ENCODE results near the gene CPLX3.

Gene CPLX3

DNA sequence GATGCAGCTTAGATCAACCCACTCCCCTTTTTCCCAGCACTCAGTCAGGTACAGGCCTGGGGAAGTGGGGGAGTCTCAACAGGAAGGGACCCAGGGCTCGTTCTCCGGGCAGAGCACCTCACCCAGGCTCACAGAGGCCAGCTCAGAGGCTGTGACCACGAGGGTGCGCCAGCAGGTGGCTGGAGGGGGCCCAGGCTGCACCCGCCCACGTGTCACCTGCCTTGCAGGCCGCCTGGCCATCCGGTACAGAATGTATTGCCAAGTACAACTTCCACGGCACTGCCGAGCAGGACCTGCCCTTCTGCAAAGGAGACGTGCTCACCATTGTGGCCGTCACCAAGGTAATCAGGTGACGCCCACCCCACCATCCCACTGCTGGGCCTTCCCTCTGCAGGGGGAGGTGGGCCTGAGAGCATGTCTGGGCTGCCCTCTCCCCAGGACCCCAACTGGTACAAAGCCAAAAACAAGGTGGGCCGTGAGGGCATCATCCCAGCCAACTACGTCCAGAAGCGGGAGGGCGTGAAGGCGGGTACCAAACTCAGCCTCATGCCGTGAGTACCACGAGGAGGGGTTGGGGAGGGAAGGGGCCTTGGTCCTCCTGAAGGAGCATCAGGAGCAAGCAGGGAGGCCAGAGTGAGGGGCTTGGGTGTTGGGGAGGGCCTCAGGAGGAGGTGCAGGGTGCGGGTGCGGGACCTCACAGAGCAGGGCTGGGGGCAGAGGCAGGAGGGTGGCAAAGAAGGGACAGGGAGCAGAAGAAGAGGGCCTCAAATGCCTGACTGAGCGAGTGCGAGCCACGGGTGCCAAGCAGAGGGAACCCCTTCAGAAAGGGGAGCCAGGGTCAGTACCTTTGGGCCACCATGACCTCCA lies 27.8 kb upstream of the CPLX3 start:
- Histone ChIP-seq H2BK120ac (ENCODE audit: insufficient read depth, low read length, poor library complexity) (no peak overlapping the region), H3K9ac (ENCODE audit: low read length) (no peak overlapping the region), H3K23ac (ENCODE audit: low read length) (no peak overlapping the region), H3K9me3 (ENCODE audit: insufficient read depth, low read depth, low read length) (no peaks in the 10 kb centered on the region), H3K4ac (ENCODE audit: low read depth, low read length) (no peak overlapping the region), H3K79me1 (ENCODE audit: low read length) (no peaks in the 10 kb centered on the region), H2BK12ac (ENCODE audit: low read length) (no peak overlapping the region), H2AK5ac (ENCODE audit: low read length) (no peak overlapping the region), H3K4me3 (ENCODE audit: low read depth, low read length) (no peak overlapping the region), H3K27ac (ENCODE audit: low read depth, low read length) (no peak overlapping the region), H3K14ac (ENCODE audit: low read length) (no peak overlapping the region), H2AFZ (ENCODE audit: insufficient read depth, low read length, poor library complexity) (no peak overlapping the region), H3K4me2 (ENCODE audit: low read length) (no peak overlapping the region), H3K4me1 (ENCODE audit: control insufficient read depth in 1 of 2, insufficient read depth in 2 of 2, low read length in 2 of 2) (no peaks in the 10 kb centered on the region), H3K18ac (ENCODE audit: low read length) (no peak overlapping the region), H4K12ac (ENCODE audit: low read depth, low read length) (no peak overlapping the region), H3K36me3 (ENCODE audit: control insufficient read depth in 1 of 2, insufficient read depth in 2 of 2, low read length in 2 of 2) (peaks cover 53 to 55% of the 10 kb centered on the region in 2 experiments), H3K27me3 (ENCODE audit: insufficient read depth, low read length) (no peaks in the 10 kb centered on the region), H2BK5ac (ENCODE audit: low read depth, low read length, poor library complexity) (no peak overlapping the region), H4K91ac (ENCODE audit: low read depth, low read length) (no peak overlapping the region), H4K8ac (ENCODE audit: low read depth, low read length) (no peak overlapping the region), H3K79me2 (ENCODE audit: control insufficient read depth, insufficient read depth, low read length, poor library complexity) (no peaks in the 10 kb centered on the region)
- WGBS (ENCODE audit: extremely low coverage, insufficient coverage, insufficient read length), result no CpG with 5 or more reads among the region's 25 CpGs
- no peak for DNase-seq

DNA sequence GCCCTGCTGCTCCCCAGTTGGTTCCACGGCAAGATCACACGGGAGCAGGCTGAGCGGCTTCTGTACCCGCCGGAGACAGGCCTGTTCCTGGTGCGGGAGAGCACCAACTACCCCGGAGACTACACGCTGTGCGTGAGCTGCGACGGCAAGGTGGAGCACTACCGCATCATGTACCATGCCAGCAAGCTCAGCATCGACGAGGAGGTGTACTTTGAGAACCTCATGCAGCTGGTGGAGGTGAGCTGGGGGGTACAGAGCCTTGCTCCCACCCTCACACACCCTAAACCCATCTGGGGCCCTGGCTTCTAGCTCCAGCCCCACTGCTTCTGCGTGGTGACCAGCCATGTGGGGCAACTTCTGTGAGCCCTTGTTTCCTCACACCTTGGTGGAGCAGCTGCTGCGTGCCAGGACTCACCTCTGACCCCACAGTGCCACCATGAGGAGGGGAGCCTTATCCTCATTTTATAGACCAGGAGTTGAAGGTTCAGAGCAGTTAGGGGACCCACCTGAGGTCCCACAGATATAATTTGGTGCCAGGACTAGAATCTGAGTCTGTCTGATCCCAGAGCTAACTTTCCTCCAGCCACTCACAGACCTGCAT lies 27.1 kb upstream of the CPLX3 start:
- no peak overlapping the region for H4K12ac ChIP-seq (ENCODE audit: low read depth, low read length)
- H3K36me3 ChIP-seq (ENCODE audit: control insufficient read depth in 1 of 2, insufficient read depth in 2 of 2, low read length in 2 of 2), result peaks cover 56 to 59% of the 10 kb centered on the region in 2 experiments
- H2AFZ ChIP-seq (ENCODE audit: insufficient read depth, low read length, poor library complexity), result no peak overlapping the region
- no peak overlapping the region for H3K4ac ChIP-seq (ENCODE audit: low read depth, low read length)
- H2AK5ac ChIP-seq (ENCODE audit: low read length), result no peak overlapping the region
- WGBS (ENCODE audit: extremely low coverage, insufficient coverage, insufficient read length), result no CpG with 5 or more reads among the region's 16 CpGs
- H2BK12ac ChIP-seq (ENCODE audit: low read length), result no peak overlapping the region
- H3K4me2 ChIP-seq (ENCODE audit: low read length), result no peak overlapping the region
- H3K9ac ChIP-seq (ENCODE audit: low read length), result no peak overlapping the region
- no peaks in the 10 kb centered on the region for H3K9me3 ChIP-seq (ENCODE audit: insufficient read depth, low read depth, low read length)
- no peak overlapping the region for H4K91ac ChIP-seq (ENCODE audit: low read depth, low read length)
- no peak overlapping the region for H3K27ac ChIP-seq (ENCODE audit: low read depth, low read length)
- H2BK5ac ChIP-seq (ENCODE audit: low read depth, low read length, poor library complexity), result no peak overlapping the region
- no peak for DNase-seq
- H3K79me1 ChIP-seq (ENCODE audit: low read length), result no peaks in the 10 kb centered on the region
- H3K27me3 ChIP-seq (ENCODE audit: insufficient read depth, low read length), result no peaks in the 10 kb centered on the region
- H3K4me1 ChIP-seq (ENCODE audit: control insufficient read depth in 1 of 2, insufficient read depth in 2 of 2, low read length in 2 of 2), result no peaks in the 10 kb centered on the region
- no peak overlapping the region for H4K8ac ChIP-seq (ENCODE audit: low read depth, low read length)
- H2BK120ac ChIP-seq (ENCODE audit: insufficient read depth, low read length, poor library complexity), result no peak overlapping the region
- no peak overlapping the region for H3K4me3 ChIP-seq (ENCODE audit: low read depth, low read length)
- no peak overlapping the region for H3K14ac ChIP-seq (ENCODE audit: low read length)
- H3K18ac ChIP-seq (ENCODE audit: low read length), result no peak overlapping the region
- H3K79me2 ChIP-seq (ENCODE audit: control insufficient read depth, insufficient read depth, low read length, poor library complexity), result no peaks in the 10 kb centered on the region
- no peak overlapping the region for H3K23ac ChIP-seq (ENCODE audit: low read length)

DNA sequence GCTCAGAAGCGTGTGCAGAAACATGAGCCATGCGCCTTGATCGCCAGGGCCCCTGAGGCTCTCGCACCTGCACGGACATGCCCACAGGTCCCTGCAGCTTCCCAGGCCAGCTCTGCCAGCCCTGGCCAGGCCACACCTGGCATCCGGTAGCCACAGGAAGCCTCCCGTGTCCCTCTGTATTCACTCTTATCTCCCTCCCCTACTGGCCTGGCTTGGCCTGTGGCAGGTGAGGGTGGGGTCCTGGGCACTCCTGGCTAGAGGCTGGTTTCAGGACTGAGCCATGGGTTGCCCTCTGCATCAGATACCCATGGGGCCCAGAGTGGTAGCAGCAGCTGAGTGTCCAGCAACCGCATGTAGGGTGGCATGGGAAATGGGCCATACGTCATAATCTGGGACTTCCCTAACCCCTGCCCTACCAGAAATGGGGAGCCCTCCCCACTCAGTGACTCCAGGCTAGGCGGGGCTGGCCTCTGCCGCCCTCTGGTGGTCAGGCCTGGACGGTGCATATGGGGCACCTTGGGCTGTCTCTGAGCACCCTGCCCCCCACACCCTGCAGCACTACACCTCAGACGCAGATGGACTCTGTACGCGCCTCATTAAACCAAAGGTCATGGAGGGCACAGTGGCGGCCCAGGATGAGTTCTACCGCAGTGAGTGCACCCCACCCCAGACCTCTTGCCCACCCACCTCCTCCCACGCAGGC lies 26.4 kb upstream of the CPLX3 start:
- no peak overlapping the region for H4K12ac ChIP-seq (ENCODE audit: low read depth, low read length)
- no peaks in the 10 kb centered on the region for H3K4me1 ChIP-seq (ENCODE audit: control insufficient read depth in 1 of 2, insufficient read depth in 2 of 2, low read length in 2 of 2)
- H3K4me2 ChIP-seq (ENCODE audit: low read length), result no peak overlapping the region
- H3K79me1 ChIP-seq (ENCODE audit: low read length), result no peaks in the 10 kb centered on the region
- H3K9me3 ChIP-seq (ENCODE audit: insufficient read depth, low read depth, low read length), result no peaks in the 10 kb centered on the region
- no peak overlapping the region for H2BK5ac ChIP-seq (ENCODE audit: low read depth, low read length, poor library complexity)
- no peaks in the 10 kb centered on the region for H3K27me3 ChIP-seq (ENCODE audit: insufficient read depth, low read length)
- no peak overlapping the region for H2AFZ ChIP-seq (ENCODE audit: insufficient read depth, low read length, poor library complexity)
- no peak overlapping the region for H3K9ac ChIP-seq (ENCODE audit: low read length)
- no peak overlapping the region for H2AK5ac ChIP-seq (ENCODE audit: low read length)
- H3K23ac ChIP-seq (ENCODE audit: low read length), result no peak overlapping the region
- no peaks in the 10 kb centered on the region for H3K79me2 ChIP-seq (ENCODE audit: control insufficient read depth, insufficient read depth, low read length, poor library complexity)
- no peak overlapping the region for H3K4me3 ChIP-seq (ENCODE audit: low read depth, low read length)
- no peak overlapping the region for H3K14ac ChIP-seq (ENCODE audit: low read length)
- no peak overlapping the region for H3K18ac ChIP-seq (ENCODE audit: low read length)
- no peak overlapping the region for H4K91ac ChIP-seq (ENCODE audit: low read depth, low read length)
- H4K8ac ChIP-seq (ENCODE audit: low read depth, low read length), result no peak overlapping the region
- WGBS (ENCODE audit: extremely low coverage, insufficient coverage, insufficient read length), result no CpG with 5 or more reads among the region's 18 CpGs
- H3K36me3 ChIP-seq (ENCODE audit: control insufficient read depth in 1 of 2, insufficient read depth in 2 of 2, low read length in 2 of 2), result peaks cover 52 to 60% of the 10 kb centered on the region in 2 experiments
- H3K27ac ChIP-seq (ENCODE audit: low read depth, low read length), result no peak overlapping the region
- DNase-seq, result peak; percentile 60 to 71
- no peak overlapping the region for H3K4ac ChIP-seq (ENCODE audit: low read depth, low read length)
- H2BK12ac ChIP-seq (ENCODE audit: low read length), result no peak overlapping the region
- no peak overlapping the region for H2BK120ac ChIP-seq (ENCODE audit: insufficient read depth, low read length, poor library complexity)

DNA sequence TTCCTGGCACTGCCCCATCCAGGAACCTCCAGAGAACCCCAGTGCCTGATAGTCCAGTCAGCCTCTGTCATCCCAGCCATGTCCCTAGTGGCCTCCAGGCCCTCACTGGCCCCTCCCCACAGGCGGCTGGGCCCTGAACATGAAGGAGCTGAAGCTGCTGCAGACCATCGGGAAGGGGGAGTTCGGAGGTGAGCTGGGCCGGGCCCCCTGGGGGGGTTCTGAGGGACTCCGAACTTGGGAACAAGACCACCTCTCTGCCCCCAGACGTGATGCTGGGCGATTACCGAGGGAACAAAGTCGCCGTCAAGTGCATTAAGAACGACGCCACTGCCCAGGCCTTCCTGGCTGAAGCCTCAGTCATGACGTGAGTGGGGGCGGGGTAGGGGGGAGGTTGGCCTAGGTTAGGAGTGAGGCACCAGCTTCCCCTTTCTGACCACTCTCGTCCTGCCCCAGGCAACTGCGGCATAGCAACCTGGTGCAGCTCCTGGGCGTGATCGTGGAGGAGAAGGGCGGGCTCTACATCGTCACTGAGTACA lies 25.8 kb upstream of the CPLX3 start:
- peaks cover 51 to 60% of the 10 kb centered on the region in 2 experiments for H3K36me3 ChIP-seq (ENCODE audit: control insufficient read depth in 1 of 2, insufficient read depth in 2 of 2, low read length in 2 of 2)
- no peak overlapping the region for H4K91ac ChIP-seq (ENCODE audit: low read depth, low read length)
- no peaks in the 10 kb centered on the region for H3K4me1 ChIP-seq (ENCODE audit: control insufficient read depth in 1 of 2, insufficient read depth in 2 of 2, low read length in 2 of 2)
- H4K8ac ChIP-seq (ENCODE audit: low read depth, low read length), result no peak overlapping the region
- H3K79me2 ChIP-seq (ENCODE audit: control insufficient read depth, insufficient read depth, low read length, poor library complexity), result no peaks in the 10 kb centered on the region
- no peak overlapping the region for H3K4me3 ChIP-seq (ENCODE audit: low read depth, low read length)
- H3K27me3 ChIP-seq (ENCODE audit: insufficient read depth, low read length), result no peaks in the 10 kb centered on the region
- no peak overlapping the region for H3K18ac ChIP-seq (ENCODE audit: low read length)
- H2BK12ac ChIP-seq (ENCODE audit: low read length), result no peak overlapping the region
- no peak overlapping the region for H4K12ac ChIP-seq (ENCODE audit: low read depth, low read length)
- H3K14ac ChIP-seq (ENCODE audit: low read length), result no peak overlapping the region
- H3K9ac ChIP-seq (ENCODE audit: low read length), result no peak overlapping the region
- H3K27ac ChIP-seq (ENCODE audit: low read depth, low read length), result no peak overlapping the region
- H3K79me1 ChIP-seq (ENCODE audit: low read length), result no peaks in the 10 kb centered on the region
- H3K4ac ChIP-seq (ENCODE audit: low read depth, low read length), result no peak overlapping the region
- no peaks in the 10 kb centered on the region for H3K9me3 ChIP-seq (ENCODE audit: insufficient read depth, low read depth, low read length)
- no CpG with 5 or more reads among the region's 20 CpGs for WGBS (ENCODE audit: extremely low coverage, insufficient coverage, insufficient read length)
- no peak overlapping the region for H2BK5ac ChIP-seq (ENCODE audit: low read depth, low read length, poor library complexity)
- no peak overlapping the region for H2AK5ac ChIP-seq (ENCODE audit: low read length)
- no peak overlapping the region for H3K4me2 ChIP-seq (ENCODE audit: low read length)
- H2BK120ac ChIP-seq (ENCODE audit: insufficient read depth, low read length, poor library complexity), result no peak overlapping the region
- no peak for DNase-seq
- no peak overlapping the region for H2AFZ ChIP-seq (ENCODE audit: insufficient read depth, low read length, poor library complexity)
- H3K23ac ChIP-seq (ENCODE audit: low read length), result no peak overlapping the region

Measured in trophoblast cell (in vitro differentiated cells and primary cell).